GM23338 (cell line): Measurements from ENCODE around the gene BRSK1. TPM values are rescaled to one million over a fixed set of nuclear protein-coding genes. Genes with fewer than 3 reads are reported as not detected.
A peak's percentile ranks its signal among the peaks of the same experiment; 100 is the strongest.

Source experiments
- ATAC-seq: fragments of 200-7000 bp; cut with Tn5 transposase; 3 replicates; pipeline ENCODE4 v1.9.1; 2020
- DNase-seq: peaks from one replicate; pipeline ENCODE4 v3.0.0-alpha.2; 2015; ENCODE audit warnings: low spot score
- H2AFZ ChIP-seq: fragments of 200-600 bp; sonication (generic); 2 replicates; pipeline ENCODE4 v1.8.0; 2016; ENCODE audit warnings: antibody characterized with exemption, mild to moderate bottlenecking, moderate library complexity
- H3F3A ChIP-seq: fragments of 200-600 bp; sonication (generic); replicated peaks from 2 replicates; pipeline ENCODE4 v1.8.0; 2017; ENCODE audit warnings: antibody characterized with exemption, mixed run types, low read depth
- H3K27ac ChIP-seq: fragments of 200-600 bp; sonication (generic); 2 replicates; pipeline ENCODE4 v1.6.1; 2016; ENCODE audit warnings: low read depth
- H3K27me3 ChIP-seq: fragments of 200-600 bp; sonication (generic); 2 replicates; pipeline ENCODE4 v1.8.0; 2016; ENCODE audit warnings: mild to moderate bottlenecking, mixed run types, moderate library complexity; ENCODE audit not compliant: insufficient read depth
- H3K36me3 ChIP-seq: fragments of 200-600 bp; sonication (generic); 2 replicates; pipeline ENCODE4 v1.8.0; 2016; ENCODE audit warnings: mild to moderate bottlenecking; ENCODE audit not compliant: insufficient read depth
- H3K4me1 ChIP-seq: fragments of 200-600 bp; sonication (generic); 2 replicates; pipeline ENCODE4 v1.8.0; 2016; ENCODE audit warnings: mild to moderate bottlenecking, moderate library complexity; ENCODE audit not compliant: insufficient read depth
- H3K4me2 ChIP-seq: fragments of 200-600 bp; sonication (generic); 2 replicates; pipeline ENCODE4 v1.7.1; 2017; ENCODE audit warnings: mixed run types
- H3K4me3 ChIP-seq: fragments of 200-600 bp; sonication (generic); 2 replicates; pipeline ENCODE4 v1.6.1; 2016; ENCODE audit warnings: mixed run types
- H3K79me2 ChIP-seq: fragments of 200-600 bp; sonication (generic); replicated peaks from 2 replicates; pipeline ENCODE4 v1.8.0; 2017; ENCODE audit warnings: mild to moderate bottlenecking; ENCODE audit not compliant: insufficient read depth
- H3K9me2 ChIP-seq: fragments of 200-600 bp; sonication (generic); 2 replicates; pipeline ENCODE4 v1.8.0; 2017; ENCODE audit not compliant: insufficient read depth
- H4K20me1 ChIP-seq: fragments of 200-600 bp; sonication (generic); replicated peaks from 2 replicates; pipeline ENCODE4 v1.8.0; 2017; ENCODE audit warnings: mild to moderate bottlenecking; ENCODE audit not compliant: insufficient read depth
- H3K27ac Mint-ChIP-seq: 2 replicates; pipeline ENCODE4 v1.8.0; 2020; ENCODE audit warnings: inconsistent platforms, mild to moderate bottlenecking, moderate library complexity, mixed read lengths
- H3K27me3 Mint-ChIP-seq: 3 replicates; pipeline ENCODE4 v1.8.0; 2022; ENCODE audit warnings: low read depth, mild to moderate bottlenecking, moderate library complexity, mixed read lengths, inconsistent platforms; ENCODE audit not compliant: insufficient read depth, poor library complexity
- H3K36me3 Mint-ChIP-seq: 3 replicates; pipeline ENCODE4 v1.8.0; 2021; ENCODE audit warnings: low read depth, mild to moderate bottlenecking, inconsistent platforms, moderate library complexity, mixed read lengths
- H3K4me1 Mint-ChIP-seq: 3 replicates; pipeline ENCODE4 v1.8.0; 2020; ENCODE audit warnings: mild to moderate bottlenecking, inconsistent platforms, mixed read lengths
- H3K4me3 Mint-ChIP-seq: 3 replicates; pipeline ENCODE4 v1.8.0; 2021; ENCODE audit warnings: moderate library complexity, mild to moderate bottlenecking, inconsistent platforms, mixed read lengths
- H3K9me3 Mint-ChIP-seq: 3 replicates; pipeline ENCODE4 v1.8.0; 2020; ENCODE audit warnings: moderate library complexity, mild to moderate bottlenecking, inconsistent platforms, mixed read lengths
- CREB1 ChIP-seq: fragments of 250-450 bp; sonication (Bioruptor Pico); IDR thresholded peaks from 2 replicates; pipeline ENCODE4 v1.5.0; 2020; ENCODE audit warnings: low read depth, mild to moderate bottlenecking, moderate library complexity
- ETS1 ChIP-seq: IDR thresholded peaks from 2 replicates; pipeline ENCODE4 v1.6.1; 2016; ENCODE audit warnings: antibody characterized with exemption
- EZH2 ChIP-seq: fragments of 200-600 bp; sonication (generic); IDR thresholded peaks from one replicate; pipeline ENCODE4 v1.8.0; 2017; ENCODE audit warnings: antibody characterized with exemption, mild to moderate bottlenecking, low read depth; ENCODE audit not compliant: unreplicated experiment
- JUNB ChIP-seq: IDR thresholded peaks from one replicate; pipeline ENCODE4 v1.6.1; 2016; ENCODE audit warnings: antibody characterized with exemption; ENCODE audit not compliant: unreplicated experiment
- POLR2AphosphoS5 ChIP-seq: IDR thresholded peaks from 2 replicates; pipeline ENCODE4 v1.6.1; 2016; ENCODE audit warnings: antibody characterized with exemption, low read depth
- STAT1 ChIP-seq: IDR thresholded peaks from one replicate; pipeline ENCODE4 v1.6.1; 2016; ENCODE audit warnings: antibody characterized with exemption; ENCODE audit not compliant: unreplicated experiment
- ZNF114 ChIP-seq: fragments of 250-450 bp; sonication (Bioruptor Pico); IDR thresholded peaks from 2 replicates; pipeline ENCODE4 v1.5.0; 2020; ENCODE audit warnings: mild to moderate bottlenecking, moderate library complexity
- ZNF331 ChIP-seq: fragments of 250-450 bp; sonication (Bioruptor Pico); IDR thresholded peaks from 2 replicates; pipeline ENCODE4 v1.5.0; 2020; ENCODE audit warnings: low read depth, mild to moderate bottlenecking, moderate library complexity
- ZNF462 ChIP-seq: fragments of 250-450 bp; sonication (Bioruptor Pico); IDR thresholded peaks from 2 replicates; pipeline ENCODE4 v1.5.0; 2020; ENCODE audit warnings: mild to moderate bottlenecking, moderate library complexity
- polyA plus RNA-seq: library from polyadenylated mRNA; unstranded; fragments of >200 nt; fragmentation: Nextera tagmentation; extraction: Ambion mirVana; gene quantifications from 2 replicates; pipeline ENCODE4 v1.2.1, GENCODE V29; 2016
- total RNA-seq: library from RNA; depleted of rRNA; stranded (reverse); fragments of >200 nt; shearing (Covaris generic); gene quantifications from 2 replicates; pipeline ENCODE4 v1.2.3, GENCODE V29; 2014

BRSK1 gene
- total and polyA plus RNA-seq, 2 experiments from 2014 or later: 2.3 to 17.2 TPM

GRCh38 chr19:55259540-55260210 is 24.1 kb upstream of the BRSK1 start:
- Histone ChIP-seq H3K4me2 (peak overlapping the region; percentile 98), H4K20me1 (peaks cover 32% of the 10 kb centered on the region), H3K9me2 (0 out of 2 replicates have a peak, but pooled peaks cover 4% of the 10 kb centered on the region), H3K4me1 (peaks cover 17% of the 10 kb centered on the region), H3K79me2 (peaks cover 35% of the 10 kb centered on the region), H3K36me3 (no peaks in the 10 kb centered on the region), H2AFZ (peak overlapping the region; percentile 88; the same call in 1 of the 2 replicates), H3K27ac (peak overlapping the region; percentile 98), H3K4me3 (peak overlapping the region; percentile 90), H3K27me3 (no peaks in the 10 kb centered on the region), H3F3A (peaks cover 25% of the 10 kb centered on the region)
- peak overlapping the region; percentile 96 for H3K27ac Mint-ChIP-seq
- DNase-seq (peak; percentile 35), ATAC-seq (peak; percentile 5)
- peaks cover 44% of the 10 kb centered on the region for H3K4me1 Mint-ChIP-seq
- peak overlapping the region; percentile 80 for H3K4me3 Mint-ChIP-seq
- no peaks in the 10 kb centered on the region; the same call in 2 of the 3 replicates for H3K9me3 Mint-ChIP-seq
- H3K36me3 Mint-ChIP-seq: peaks cover 4% of the 10 kb centered on the region; the same call in 2 of the 3 replicates
- H3K27me3 Mint-ChIP-seq: peaks cover 12% of the 10 kb centered on the region
- TF ChIP-seq CREB1 (no peak), ETS1 (no peak), JUNB (no peak), ZNF331 (CRISPR knock-in tag) (no peak), ZNF114 (no peak), POLR2AphosphoS5 (no peak), STAT1 (no peak), EZH2 (no peak)

GRCh38 chr19:55261671-55262126 is 22.1 kb upstream of the BRSK1 start:
- TF ChIP-seq STAT1: no peak
- TF ChIP-seq POLR2AphosphoS5: peak; percentile 38; the same call in 1 of the 2 replicates
- Histone ChIP-seq H3K27ac (no peak overlapping the region), H3K27me3 (no peaks in the 10 kb centered on the region), H3K4me2 (no peak overlapping the region), H3K79me2 (peaks cover 18% of the 10 kb centered on the region), H3K4me3 (no peak overlapping the region), H3F3A (peaks cover 25% of the 10 kb centered on the region), H3K4me1 (peaks cover 11% of the 10 kb centered on the region), H3K9me2 (0 out of 2 replicates have a peak, but pooled peaks cover 4% of the 10 kb centered on the region), H4K20me1 (peaks cover 13% of the 10 kb centered on the region; the same call in 1 of the 2 replicates), H3K36me3 (no peaks in the 10 kb centered on the region), H2AFZ (no peak overlapping the region)
- Mint-ChIP-seq H3K4me3 (no peak overlapping the region; the same call in 2 of the 3 replicates), H3K9me3 (peaks cover 6% of the 10 kb centered on the region), H3K27me3 (peaks cover 12% of the 10 kb centered on the region), H3K27ac (no peak overlapping the region), H3K4me1 (peaks cover 23% of the 10 kb centered on the region), H3K36me3 (peaks cover 10% of the 10 kb centered on the region)
- ATAC-seq (no peak), DNase-seq (peak; percentile 77)

- ATAC-seq (no peak), DNase-seq (no peak)
- peaks cover 7% of the 10 kb centered on the region; the same call in 1 of the 2 replicates for H4K20me1 ChIP-seq
- H3K4me3 ChIP-seq: no peak overlapping the region
- H3F3A ChIP-seq: peaks cover 25% of the 10 kb centered on the region
- H3K36me3 Mint-ChIP-seq: peaks cover 12% of the 10 kb centered on the region
- peaks cover 12% of the 10 kb centered on the region for H3K79me2 ChIP-seq
- no peaks in the 10 kb centered on the region for H3K27me3 ChIP-seq
- no peaks in the 10 kb centered on the region for H3K36me3 ChIP-seq
- H3K27me3 Mint-ChIP-seq: peaks cover 11% of the 10 kb centered on the region
- no peak overlapping the region for H3K4me3 Mint-ChIP-seq
- peaks cover 11% of the 10 kb centered on the region for H3K4me1 ChIP-seq
- H3K9me3 Mint-ChIP-seq: peaks cover 8% of the 10 kb centered on the region
- H3K4me2 ChIP-seq: no peak overlapping the region
- 0 out of 2 replicates have a peak, but pooled peaks cover 4% of the 10 kb centered on the region for H3K9me2 ChIP-seq
- no peak overlapping the region for H3K27ac ChIP-seq
- no peak overlapping the region for H3K27ac Mint-ChIP-seq
- H3K4me1 Mint-ChIP-seq: peaks cover 17% of the 10 kb centered on the region
- no peak overlapping the region for H2AFZ ChIP-seq
- no peak for TF ChIP-seq ZNF462
- TF ChIP-seq POLR2AphosphoS5: no peak
- TF ChIP-seq EZH2: no peak
Observed at GRCh38 chr19:55262359-55262758, 21.4 kb upstream of the BRSK1 start.
